Peyer's patch (tissue), 4 donors: ENCODE results near the gene BCL6B. TPM values are rescaled to one million over a fixed set of nuclear protein-coding genes. Genes with fewer than 3 reads are reported as not detected.
A peak's percentile ranks its signal among the peaks of the same experiment; 100 is the strongest.

Source experiments
- DNase-seq, 3 donors: peaks; one replicate each; pipeline ENCODE4 v3.0.0-alpha.2; 2017 to 2019
- H3K27ac ChIP-seq, 4 donors: fragments of 200-600 bp; sonication (generic); one replicate each; pipeline ENCODE4 v1.5.1; 2016 to 2019
- H3K27me3 ChIP-seq, 2 donors: fragments of 200-600 bp; sonication (generic); one replicate each; pipeline ENCODE4 v1.5.1; 2019
- H3K36me3 ChIP-seq, 3 donors: fragments of 200-600 bp; sonication (generic); one replicate each; pipeline ENCODE4 v1.5.1; 2016 to 2019
- H3K4me1 ChIP-seq, 4 donors: fragments of 200-600 bp; sonication (generic); one replicate each; pipeline ENCODE4 v1.5.1; 2016 to 2019
- H3K4me3 ChIP-seq, 4 donors: fragments of 200-600 bp; sonication (generic); 1 replicate in 3 of 4; 2 replicates in 1 of 4; pipeline ENCODE4 v1.5.1; 2016 to 2019; ENCODE audit warnings: mild to moderate bottlenecking in 1 of 4
- H3K9me3 ChIP-seq, 4 donors: fragments of 200-600 bp; sonication (generic); one replicate each; pipeline ENCODE4 v1.5.1; 2016 to 2019; ENCODE audit warnings: mild to moderate bottlenecking in 1 of 4
- CTCF ChIP-seq, 6 experiments: fragments of 450-650 bp in 4 of 6; fragments of 200-600 bp in 2 of 6; sonication (generic) in 1 of 6; IDR thresholded peaks; one replicate each; pipeline ENCODE4 v1.5.1; 2017 to 2019; ENCODE audit warnings: antibody characterized with exemption in 6 of 6, mild to moderate bottlenecking in 3 of 6, moderate library complexity in 1 of 6
- POLR2A ChIP-seq, 2 donors: fragments of 450-650 bp; IDR thresholded peaks; one replicate each; pipeline ENCODE4 v1.5.1; 2017; ENCODE audit warnings: antibody characterized with exemption in 2 of 2, mild to moderate bottlenecking in 2 of 2, moderate library complexity in 2 of 2
- total RNA-seq, 4 donors: library from RNA; depleted of rRNA; stranded (reverse); fragments of >200 nt; gene quantifications; one replicate each; pipeline ENCODE4 v1.1.0, GENCODE V29; 2016

The BCL6B gene
- total RNA-seq, 4 donors from 2014 or later: 0.57 to 9.9 (median 1.4) TPM

GRCh38 chr17:7029096-7029495 lies 6.2 kb downstream of the BCL6B start:
- Histone ChIP-seq H3K36me3 (no peaks in the 10 kb centered on the region), H3K4me3 (no peak overlapping the region), H3K4me1 (peaks cover 0 to 10% (median 0%) of the 10 kb centered on the region in 4 donors), H3K27ac (peak overlapping the region in 2 of 4 donors; percentile 39 to 60), H3K9me3 (no peaks in the 10 kb centered on the region), H3K27me3 (no peaks in the 10 kb centered on the region)
- no peak for DNase-seq
- TF ChIP-seq CTCF (IDR thresholded peaks at IDR 0.05) (no peak), POLR2A (IDR thresholded peaks at IDR 0.05) (no peak)

GRCh38 chr17:7029659-7030058 lies 6.8 kb downstream of the BCL6B start:
- peak in 2 of 3 donors; percentile 67 to 81 for DNase-seq
- H3K4me3 ChIP-seq: no peak overlapping the region
- TF ChIP-seq POLR2A (IDR thresholded peaks at IDR 0.05) (no peak), CTCF (IDR thresholded peaks at IDR 0.05) (no peak)
- H3K9me3 ChIP-seq: no peaks in the 10 kb centered on the region
- H3K4me1 ChIP-seq: peaks cover 0 to 11% (median under 1%) of the 10 kb centered on the region in 4 donors
- H3K27ac ChIP-seq: peak overlapping the region in 3 of 4 donors; percentile 39 to 60 (median 43)
- no peaks in the 10 kb centered on the region for H3K36me3 ChIP-seq
- no peaks in the 10 kb centered on the region for H3K27me3 ChIP-seq

GRCh38 chr17:7034955-7035590 lies 12.2 kb downstream of the BCL6B start:
- H3K36me3 ChIP-seq: no peaks in the 10 kb centered on the region
- peaks cover 4 to 17% (median 11%) of the 10 kb centered on the region in 4 donors for H3K4me1 ChIP-seq
- no peaks in the 10 kb centered on the region for H3K27me3 ChIP-seq
- TF ChIP-seq CTCF (IDR thresholded peaks at IDR 0.05) (no peak), POLR2A (IDR thresholded peaks at IDR 0.05) (no peak)
- peak in 2 of 3 donors; percentile 51 to 74 for DNase-seq
- H3K4me3 ChIP-seq: peak overlapping the region; percentile 55 to 77 (median 74)
- no peaks in the 10 kb centered on the region for H3K9me3 ChIP-seq
- H3K27ac ChIP-seq: peak overlapping the region; percentile 85 to 93 (median 86)

- peaks cover 4 to 17% (median 10%) of the 10 kb centered on the region in 4 donors for H3K4me1 ChIP-seq
- H3K27ac ChIP-seq: peak within 1 kb of the TSS; percentile 85 to 93 (median 86)
- TF ChIP-seq CTCF (IDR thresholded peaks at IDR 0.05) (peak in 1 of 6 experiments; percentile 4), POLR2A (IDR thresholded peaks at IDR 0.05) (peak; percentile 86 to 90)
- no peaks in the 10 kb centered on the region for H3K36me3 ChIP-seq
- DNase-seq: peak; percentile 99 to 100 (median 99)
- H3K4me3 ChIP-seq: peak within 1 kb of the TSS; percentile 55 to 77 (median 74)
- H3K9me3 ChIP-seq: no peaks in the 10 kb centered on the region
- no peaks in the 10 kb centered on the region for H3K27me3 ChIP-seq
Measured at GRCh38 chr17:7035591-7036368, 12.9 kb downstream of the BCL6B start, which contains the start of gene SLC16A13. Gene SLC16A13, plus strand, starts transcription at chr17:7036015. Its CDS starts 368 bp downstream, at chr17:7036383.

- H3K4me3 ChIP-seq: peak overlapping the region in 1 of 4 donors; percentile 22
- no peak for TF ChIP-seq CTCF (IDR thresholded peaks at IDR 0.05)
- TF ChIP-seq POLR2A (IDR thresholded peaks at IDR 0.05): no peak
- no peaks in the 10 kb centered on the region for H3K9me3 ChIP-seq
- no peaks in the 10 kb centered on the region for H3K36me3 ChIP-seq
- H3K27me3 ChIP-seq: peaks cover 0 to 6% of the 10 kb centered on the region in 2 donors
- DNase-seq: peak in 2 of 3 donors; percentile 57 to 59
- peak overlapping the region in 1 of 4 donors; percentile 64 for H3K27ac ChIP-seq
- peaks cover 7 to 33% (median 24%) of the 10 kb centered on the region in 4 donors for H3K4me1 ChIP-seq
Measured at GRCh38 chr17:7038025-7038862, 15.4 kb downstream of the BCL6B start.
